Measurements from ENCODE around the gene CDRT15L2.

GRCh38 chr17:20612635-20613034 lies 33.1 kb downstream of the CDRT15L2 start:
- TF ChIP-seq EZH2 (IDR thresholded peaks at IDR 0.05; ENCODE audit: insufficient read depth, poor library complexity, severe bottlenecking) (no peak), EZH2phosphoT487 (IDR thresholded peaks at IDR 0.05; ENCODE audit: insufficient read depth, low read depth) (no peak)

Measured in GM23248 (cell line).